Liver (tissue), 9 donors: Measurements from ENCODE around the gene DPF3. TPM values are rescaled to one million over a fixed set of nuclear protein-coding genes. Genes with fewer than 3 reads are reported as not detected.

Source experiments
- DNase-seq: peaks from one replicate; pipeline ENCODE4 v3.0.0-alpha.2; 2017; ENCODE audit warnings: low spot score
- H3K27ac ChIP-seq, 2 donors: one replicate each; pipeline ENCODE4 v1.7.0; 2013; ENCODE audit warnings: inconsistent platforms in 2 of 2, low read length in 2 of 2, control low read depth in 1 of 2, low read depth in 1 of 2, mild to moderate bottlenecking in 1 of 2
- H3K27me3 ChIP-seq, 4 donors: one replicate each; pipeline versions ENCODE4 v1.6.1 to v1.7.0; 2013; ENCODE audit warnings: low read length in 3 of 4, inconsistent platforms in 1 of 4, mild to moderate bottlenecking in 1 of 4, moderate library complexity in 1 of 4; ENCODE audit not compliant: control insufficient read depth in 4 of 4, insufficient read depth in 4 of 4
- H3K36me3 ChIP-seq, 4 donors: one replicate each; pipeline versions ENCODE4 v1.6.1 to v1.7.0; 2013; ENCODE audit warnings: low read length in 3 of 4, mild to moderate bottlenecking in 3 of 4, low read depth in 1 of 4, moderate library complexity in 1 of 4; ENCODE audit not compliant: control insufficient read depth in 4 of 4, insufficient read depth in 3 of 4
- H3K4me1 ChIP-seq, 4 donors: one replicate each; pipeline versions ENCODE4 v1.6.1 to v1.7.0; 2013; ENCODE audit warnings: low read length in 3 of 4, mild to moderate bottlenecking in 3 of 4, moderate library complexity in 1 of 4; ENCODE audit not compliant: control insufficient read depth in 4 of 4, insufficient read depth in 4 of 4
- H3K4me3 ChIP-seq, 3 donors: one replicate each; pipeline versions ENCODE4 v1.6.1 to v1.7.0; 2013; ENCODE audit warnings: low read length in 3 of 3, control low read depth in 1 of 3, low read depth in 1 of 3, mild to moderate bottlenecking in 1 of 3
- H3K9ac ChIP-seq, 2 donors: one replicate each; pipeline ENCODE4 v1.7.0; 2013; ENCODE audit warnings: low read length in 2 of 2, mild to moderate bottlenecking in 2 of 2, moderate library complexity in 2 of 2, control low read depth in 1 of 2, low read depth in 1 of 2
- H3K9me3 ChIP-seq, 4 donors: one replicate each; pipeline versions ENCODE4 v1.6.1 to v1.7.0; 2013; ENCODE audit warnings: low read length in 3 of 4; ENCODE audit not compliant: control insufficient read depth in 4 of 4
- CTCF ChIP-seq: fragments of 150-350 bp; IDR thresholded peaks from 2 replicates; pipeline ENCODE4 v1.5.1; 2017; ENCODE audit warnings: improper control_type of control experiment, low read depth, low read length; ENCODE audit not compliant: missing input control
- EGR1 ChIP-seq, 2 donors: IDR thresholded peaks; 2 replicates each; pipeline ENCODE4 v1.6.1; 2016 to 2018; ENCODE audit warnings: antibody characterized with exemption in 2 of 2, low read depth in 2 of 2
- FOXA1 ChIP-seq: IDR thresholded peaks from 2 replicates; pipeline ENCODE4 v1.6.1; 2016; ENCODE audit warnings: antibody characterized with exemption
- FOXA2 ChIP-seq: IDR thresholded peaks from 2 replicates; pipeline ENCODE4 v1.6.1; 2016; ENCODE audit warnings: antibody characterized with exemption
- GABPA ChIP-seq, 2 donors: IDR thresholded peaks in 1 of 2; conservative IDR thresholded peaks in 1 of 2; 2 replicates each; pipeline ENCODE4 v1.6.1; 2016; ENCODE audit warnings: antibody characterized with exemption in 2 of 2, mild to moderate bottlenecking in 1 of 2, moderate library complexity in 1 of 2
- HNF4A ChIP-seq, 2 donors: conservative IDR thresholded peaks; 2 replicates each; pipeline ENCODE4 v1.6.1; 2016; ENCODE audit warnings: antibody characterized with exemption in 2 of 2, mild to moderate bottlenecking in 2 of 2
- HNF4G ChIP-seq: IDR thresholded peaks from 2 replicates; pipeline ENCODE4 v1.6.1; 2016; ENCODE audit warnings: antibody characterized with exemption
- JUND ChIP-seq, 2 donors: IDR thresholded peaks; 2 replicates each; pipeline ENCODE4 v1.6.1; 2016; ENCODE audit warnings: antibody characterized with exemption in 2 of 2
- MAX ChIP-seq: IDR thresholded peaks from 2 replicates; pipeline ENCODE4 v1.6.1; 2016; ENCODE audit warnings: antibody characterized with exemption
- NR2F2 ChIP-seq: IDR thresholded peaks from 2 replicates; pipeline ENCODE4 v1.6.1; 2016; ENCODE audit warnings: antibody characterized with exemption
- RAD21 ChIP-seq, 2 donors: IDR thresholded peaks; 2 replicates each; pipeline ENCODE4 v1.6.1; 2016; ENCODE audit warnings: antibody characterized with exemption in 2 of 2, mild to moderate bottlenecking in 2 of 2
- REST ChIP-seq: IDR thresholded peaks from 2 replicates; pipeline ENCODE4 v1.6.1; 2016; ENCODE audit warnings: antibody characterized with exemption, mild to moderate bottlenecking
- RXRA ChIP-seq, 2 donors: IDR thresholded peaks; 2 replicates each; pipeline ENCODE4 v1.6.1; 2017 to 2018; ENCODE audit warnings: antibody characterized with exemption in 2 of 2, mild to moderate bottlenecking in 1 of 2
- SP1 ChIP-seq: IDR thresholded peaks from 2 replicates; pipeline ENCODE4 v1.6.1; 2018; ENCODE audit warnings: antibody characterized with exemption, mild to moderate bottlenecking
- TAF1 ChIP-seq: conservative IDR thresholded peaks from 2 replicates; pipeline ENCODE4 v1.6.1; 2016; ENCODE audit warnings: antibody characterized with exemption, mild to moderate bottlenecking
- YY1 ChIP-seq: IDR thresholded peaks from 2 replicates; pipeline ENCODE4 v1.6.1; 2016; ENCODE audit warnings: antibody characterized with exemption, mild to moderate bottlenecking
- WGBS: extraction: QIAGEN DNeasy Blood & Tissue Kit; methylation state at CpG from one replicate; pipeline ENCODE4 v1.1.7; 2013; 5-methylcytosine and 5-hydroxymethylcytosine counted together
- polyA plus RNA-seq, 2 donors: library from polyadenylated mRNA; stranded (reverse) in 1 of 2; unstranded in 1 of 2; fragments of 200-250 nt in 1 of 2; fragments of >200 nt in 1 of 2; fragmentation: Nextera tagmentation in 1 of 2; extraction: Ambion mirVana in 1 of 2; gene quantifications; one replicate each; pipeline versions ENCODE4 v1.2.1 to v1.2.3, GENCODE V29; 2013 to 2015
- total RNA-seq, 2 donors: library from RNA; depleted of rRNA; stranded (reverse); fragments of >200 nt; gene quantifications; one replicate each; pipeline ENCODE4 v1.2.3, GENCODE V29; 2014
- donor health status: healthy.
- donor health status: healthy.
- donor health status: healthy.
- donor health status: healthy.
- donor health status: healthy.

Gene DPF3
- total and polyA plus RNA-seq, 4 donors = 1.1 to 23.2 (median 2.5) TPM

GRCh38 chr14:72839351-72839750 lies 54.5 kb downstream of the DPF3 start (continued):
- no peak for TF ChIP-seq CTCF
- TF ChIP-seq FOXA1 = no peak
- no peak for TF ChIP-seq GABPA (IDR thresholded peaks at IDR 0.05 in 1 of 2, conservative IDR thresholded peaks at IDR 0.05 in 1 of 2)
- TF ChIP-seq SP1 = no peak
- no peak for TF ChIP-seq HNF4G
- TF ChIP-seq MAX = no peak
- TF ChIP-seq FOXA2 = no peak
- no peak for TF ChIP-seq HNF4A (conservative IDR thresholded peaks at IDR 0.05)
- no peak for TF ChIP-seq JUND (IDR thresholded peaks at IDR 0.05)
- no peak for TF ChIP-seq NR2F2

GRCh38 chr14:72836085-72836484 lies 57.8 kb downstream of the DPF3 start:
- H3K27ac ChIP-seq = no peak overlapping the region
- DNase-seq = no peak
- H3K4me1 ChIP-seq = peaks cover 0 to 11% (median 5%) of the 10 kb centered on the region in 4 donors
- 93% methylated on average over 4 of the region's 4 CpGs for WGBS
- TF ChIP-seq GABPA (IDR thresholded peaks at IDR 0.05 in 1 of 2, conservative IDR thresholded peaks at IDR 0.05 in 1 of 2) (no peak), RAD21 (IDR thresholded peaks at IDR 0.05) (no peak), TAF1 (no peak), REST (no peak), FOXA1 (no peak), YY1 (no peak), RXRA (IDR thresholded peaks at IDR 0.05) (no peak), FOXA2 (no peak), EGR1 (IDR thresholded peaks at IDR 0.05; ENCODE audit: low read depth in 2 of 2) (no peak)
- H3K4me3 ChIP-seq = no peak overlapping the region
- no peaks in the 10 kb centered on the region for H3K9me3 ChIP-seq
- H3K9ac ChIP-seq = no peak overlapping the region
- H3K27me3 ChIP-seq = no peaks in the 10 kb centered on the region
- no peaks in the 10 kb centered on the region for H3K36me3 ChIP-seq

- WGBS = 96% methylated on average over 9 of the region's 9 CpGs
- H3K4me3 ChIP-seq = no peak overlapping the region
- no peak for DNase-seq
- peaks cover 0 to 9% (median 6%) of the 10 kb centered on the region in 4 donors for H3K4me1 ChIP-seq
- H3K9ac ChIP-seq = no peak overlapping the region
- TF ChIP-seq RXRA (IDR thresholded peaks at IDR 0.05) = no peak
- no peak for TF ChIP-seq TAF1
- TF ChIP-seq SP1 = no peak
- no peak for TF ChIP-seq FOXA2
- no peak for TF ChIP-seq JUND (IDR thresholded peaks at IDR 0.05)
- no peak for TF ChIP-seq HNF4A (conservative IDR thresholded peaks at IDR 0.05)
- TF ChIP-seq REST = no peak
- TF ChIP-seq NR2F2 = no peak
- TF ChIP-seq GABPA (IDR thresholded peaks at IDR 0.05 in 1 of 2, conservative IDR thresholded peaks at IDR 0.05 in 1 of 2) = no peak
- TF ChIP-seq CTCF = no peak
- no peak for TF ChIP-seq EGR1 (IDR thresholded peaks at IDR 0.05; ENCODE audit: low read depth in 2 of 2)
- no peak for TF ChIP-seq FOXA1
- H3K36me3 ChIP-seq = no peaks in the 10 kb centered on the region
- no peaks in the 10 kb centered on the region for H3K9me3 ChIP-seq
- no peaks in the 10 kb centered on the region for H3K27me3 ChIP-seq
- H3K27ac ChIP-seq = no peak overlapping the region
These were observed 60.7 kb downstream of the DPF3 start for GRCh38 chr14:72833174-72833573.
